HG02623 (cell line): Measurements from ENCODE around the gene ACTL7B.

Experiments
- ATAC-seq: cut with Tn5 transposase; IDR thresholded peaks from one replicate; pipeline ENCODE4 v1.9.1; 2021; ENCODE audit warnings: moderate library complexity; ENCODE audit not compliant: unreplicated experiment

The ACTL7B gene

GRCh38 chr9:108809269-108809668 is 46.5 kb downstream of the ACTL7B start:
- no peak for ATAC-seq
